GM19395 (cell line): ENCODE measurements around the gene FBXL2.
"Not testable (repeated sequence)": the region's sequence is repeated elsewhere in the genome, so short reads cannot be mapped to it uniquely, and the experiment has no call there.

ENCODE experiments used
- ATAC-seq: cut with Tn5 transposase; IDR thresholded peaks from one replicate; pipeline ENCODE4 v1.9.1; 2021; ENCODE audit warnings: mild to moderate bottlenecking, moderate library complexity; ENCODE audit not compliant: unreplicated experiment

The FBXL2 gene

DNA sequence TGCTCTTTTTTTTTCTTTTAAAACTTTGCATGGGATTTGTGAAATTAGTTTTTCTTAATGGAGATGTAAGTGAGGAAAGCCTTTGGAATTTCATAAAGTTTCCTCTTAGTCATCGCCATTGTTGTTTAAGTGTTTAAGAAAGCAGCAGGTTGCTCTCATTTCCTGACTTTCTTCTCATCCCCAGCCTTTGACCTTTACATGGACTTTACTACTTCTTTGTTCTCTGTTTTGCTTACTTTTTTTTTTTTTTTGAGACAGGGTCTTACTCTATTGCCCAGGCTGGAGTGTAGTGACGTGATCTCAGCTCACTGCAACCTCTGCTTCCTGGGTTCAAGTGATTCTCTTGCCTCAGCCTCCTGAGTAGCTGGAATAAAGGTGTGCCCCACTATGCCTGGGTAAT lies 38.6 kb downstream of the FBXL2 start:
- no peak for ATAC-seq

GRCh38 chr3:33317963-33318709 lies 40.9 kb downstream of the FBXL2 start:
- ATAC-seq, result no peak

DNA sequence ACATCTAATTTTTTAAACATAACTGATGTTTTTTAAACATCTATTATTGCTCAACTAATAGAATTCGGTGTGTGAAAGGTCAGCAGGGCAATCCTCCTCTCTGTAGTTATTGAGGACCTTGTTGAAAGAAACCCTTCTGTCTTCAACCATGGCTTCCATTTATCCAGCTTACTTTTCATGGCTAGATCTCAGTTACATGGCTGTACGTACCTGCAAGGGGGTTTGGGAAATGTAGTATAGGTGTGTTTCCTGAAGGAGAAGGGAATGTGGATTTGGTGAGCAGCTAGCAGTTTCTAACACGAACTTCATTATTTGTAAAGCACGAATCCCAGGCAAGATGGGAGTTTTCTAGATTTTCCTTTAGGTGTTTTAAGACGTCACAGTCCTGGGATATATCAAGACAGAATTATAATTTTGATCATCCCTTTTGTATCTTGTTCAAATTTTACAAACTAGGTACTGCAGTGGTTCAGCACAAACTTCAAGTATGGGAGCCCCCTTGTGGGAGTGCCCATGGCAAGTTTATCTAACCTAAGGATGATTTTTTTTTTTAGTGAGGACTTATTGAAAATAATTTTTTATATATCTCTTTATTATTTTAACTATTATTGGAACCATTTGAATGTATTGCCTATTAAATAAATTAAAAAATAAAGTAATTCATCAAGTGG lies 41.6 kb downstream of the FBXL2 start:
- no peak for ATAC-seq

- ATAC-seq, result no peak
These were observed 45.2 kb downstream of the FBXL2 start for GRCh38 chr3:33322412-33322811.

- ATAC-seq, result no peak
These were observed 54.2 kb downstream of the FBXL2 start for GRCh38 chr3:33331414-33331813.

GRCh38 chr3:33334364-33334763 lies 57.1 kb downstream of the FBXL2 start:
- no peak for ATAC-seq

DNA sequence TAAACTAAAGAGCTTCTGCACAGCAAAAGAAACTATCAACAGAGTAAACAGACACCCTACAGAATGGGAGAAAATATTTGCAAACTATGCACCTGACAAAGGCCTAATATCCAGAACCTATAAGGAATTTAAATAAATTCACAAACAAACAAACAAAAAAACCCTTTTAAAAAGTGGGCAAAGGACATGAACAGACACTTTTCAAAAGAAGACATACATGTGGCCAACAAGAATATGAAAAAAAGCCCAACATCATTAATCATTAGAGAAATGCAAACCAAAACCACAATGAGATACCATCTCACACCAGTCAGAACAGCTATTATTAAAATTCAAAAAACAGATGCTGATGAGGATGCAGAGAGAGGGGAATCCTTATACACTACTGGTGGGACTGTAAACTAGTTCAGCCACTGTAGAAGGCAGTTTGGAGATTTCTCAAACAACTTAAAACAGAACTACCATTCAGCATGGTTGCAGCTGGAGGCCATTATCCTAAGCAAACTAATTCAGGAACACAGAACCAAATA lies 61.8 kb downstream of the FBXL2 start:
- ATAC-seq, result not testable (repeated sequence)

- ATAC-seq, result no peak
These were observed 62.5 kb downstream of the FBXL2 start for GRCh38 chr3:33339758-33340157.

DNA sequence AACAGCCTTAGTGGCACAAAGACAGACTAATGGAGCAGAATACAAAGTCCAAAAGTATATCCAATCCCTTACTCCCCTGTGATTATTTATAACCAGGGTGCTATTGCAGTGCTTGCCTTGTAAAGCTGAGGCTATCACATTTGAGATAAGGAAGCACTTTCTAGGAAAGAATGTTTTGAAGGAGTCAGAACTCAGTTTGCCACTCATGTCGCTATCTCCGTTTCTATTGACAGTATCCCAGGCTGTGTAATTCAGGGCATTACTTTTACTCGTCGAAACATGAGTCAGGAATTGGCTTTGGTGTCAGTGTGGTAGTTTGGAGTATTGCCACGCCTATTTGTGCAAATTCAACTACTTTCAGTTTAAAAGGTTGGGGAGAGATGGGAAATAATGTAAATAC lies 78.4 kb downstream of the FBXL2 start:
- no peak for ATAC-seq

DNA sequence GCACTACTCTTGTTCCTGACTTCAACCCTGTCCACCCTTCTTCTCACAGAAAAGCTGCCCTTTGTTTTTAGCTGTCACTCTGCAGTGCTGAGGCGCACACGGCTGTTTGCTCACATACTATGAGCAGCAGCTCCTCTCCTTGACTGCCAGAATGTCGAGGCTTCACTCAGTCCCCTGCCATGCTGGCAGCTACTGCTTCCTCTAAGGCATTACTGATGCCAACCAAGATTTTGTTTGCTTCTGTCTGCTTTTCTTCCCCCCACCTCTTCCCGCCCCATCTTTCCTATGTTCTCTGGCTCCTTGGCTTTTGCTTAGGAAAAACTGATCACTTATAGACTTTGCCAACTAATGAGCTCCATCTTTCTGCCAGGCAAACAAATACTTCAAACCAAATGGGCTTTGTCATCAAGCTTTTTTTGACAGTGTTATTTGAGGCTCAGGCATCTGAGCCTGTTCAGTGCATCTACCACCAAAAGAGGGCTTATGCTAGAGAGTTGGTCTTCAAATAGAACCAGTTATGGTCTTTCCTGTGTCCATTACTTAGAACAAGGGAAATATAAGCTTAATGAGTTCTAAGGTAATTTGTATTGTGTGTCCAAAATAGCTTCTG lies 81.0 kb downstream of the FBXL2 start:
- ATAC-seq, result no peak

GRCh38 chr3:33360136-33360825 lies 83.0 kb downstream of the FBXL2 start:
- ATAC-seq, result no peak

DNA sequence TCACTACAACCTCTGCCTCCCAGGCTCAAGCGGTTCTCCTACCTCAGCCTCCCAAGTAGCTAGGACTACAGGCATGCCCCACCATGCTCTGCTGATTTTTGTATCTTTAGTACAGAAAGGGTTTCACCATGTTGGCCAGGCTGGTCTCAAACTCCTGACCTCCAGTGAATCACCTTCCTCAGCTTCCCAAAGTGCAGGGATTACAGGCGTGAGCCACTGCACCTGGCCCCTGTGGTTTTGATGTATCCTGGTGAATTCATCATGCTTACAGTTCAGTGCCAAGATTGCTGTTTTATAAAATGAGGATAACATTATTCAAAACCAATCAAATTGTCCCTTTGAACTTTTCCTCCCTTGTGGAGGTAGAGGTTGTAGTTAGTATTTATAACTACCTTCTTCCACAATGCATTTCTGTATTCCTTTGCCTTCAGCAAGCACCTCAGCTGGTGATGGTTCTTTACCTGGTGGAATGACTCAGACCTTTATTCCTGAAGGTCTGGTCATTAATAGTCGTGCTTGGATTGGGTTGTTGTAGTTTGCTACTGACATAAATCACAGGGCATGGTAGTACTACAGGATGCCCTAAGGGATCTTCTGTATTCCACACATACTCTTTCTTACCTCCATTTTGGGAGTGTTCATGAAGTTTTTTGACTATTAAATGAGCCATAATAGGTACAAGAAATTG lies 86.0 kb downstream of the FBXL2 start:
- no peak for ATAC-seq

GRCh38 chr3:33364060-33364459 lies 86.8 kb downstream of the FBXL2 start:
- ATAC-seq, result no peak

GRCh38 chr3:33364531-33365128 lies 87.4 kb downstream of the FBXL2 start:
- no peak for ATAC-seq

DNA sequence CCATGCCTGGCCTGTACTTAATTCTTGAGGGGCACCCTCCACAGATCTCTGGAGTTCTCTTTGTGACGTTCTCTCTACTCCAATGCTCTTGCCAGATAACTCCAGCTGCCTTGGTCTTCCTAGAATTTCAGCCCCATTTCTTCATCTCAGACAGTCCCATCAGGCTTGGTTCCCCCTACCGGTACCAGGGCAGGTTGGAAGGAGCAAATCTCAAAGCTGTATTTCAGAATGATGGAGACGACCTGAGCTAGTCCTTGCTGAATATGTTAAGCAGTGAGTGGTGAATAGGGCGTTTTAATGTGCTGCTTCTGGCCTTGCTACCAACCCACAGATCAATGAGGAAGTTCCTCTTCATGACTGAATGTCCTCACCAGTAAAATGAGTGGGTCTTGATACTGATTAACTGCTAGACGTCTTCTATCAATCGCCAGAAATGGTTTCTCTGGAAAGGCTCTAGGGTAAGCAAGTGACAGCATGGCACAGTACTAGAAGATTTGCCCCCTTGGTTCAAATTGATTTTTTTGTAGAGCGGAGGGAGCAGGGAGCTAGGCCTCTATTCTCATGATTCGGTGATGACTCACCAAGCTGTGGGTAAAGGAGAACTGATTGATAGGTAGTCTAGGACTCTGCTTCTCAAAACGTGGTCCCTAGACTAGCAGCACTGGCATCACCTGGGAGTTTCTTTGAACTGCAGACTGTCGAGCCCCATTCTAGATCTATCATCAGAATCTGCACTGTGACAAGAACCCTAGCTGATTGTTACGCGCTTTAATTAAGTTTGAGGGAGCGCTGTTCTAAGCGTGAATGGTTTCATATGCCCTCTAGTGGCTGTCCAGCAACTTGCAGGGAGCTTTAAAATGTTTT lies 95.2 kb downstream of the FBXL2 start:
- peak; percentile 70 for ATAC-seq

DNA sequence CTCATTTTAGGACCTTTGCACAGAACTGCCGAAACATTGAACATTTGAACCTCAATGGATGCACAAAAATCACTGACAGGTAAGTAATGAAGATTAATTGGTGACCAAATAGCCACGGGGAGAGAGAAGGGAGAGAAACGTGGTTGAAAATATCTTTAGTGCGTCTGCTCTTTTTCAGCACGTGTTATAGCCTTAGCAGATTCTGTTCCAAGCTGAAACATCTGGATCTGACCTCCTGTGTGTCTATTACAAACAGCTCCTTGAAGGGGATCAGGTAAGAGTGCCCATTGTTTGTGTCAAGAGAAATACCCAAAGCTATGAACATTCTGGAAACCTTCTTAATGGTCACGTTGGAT lies 95.8 kb downstream of the FBXL2 start:
- no peak for ATAC-seq

DNA sequence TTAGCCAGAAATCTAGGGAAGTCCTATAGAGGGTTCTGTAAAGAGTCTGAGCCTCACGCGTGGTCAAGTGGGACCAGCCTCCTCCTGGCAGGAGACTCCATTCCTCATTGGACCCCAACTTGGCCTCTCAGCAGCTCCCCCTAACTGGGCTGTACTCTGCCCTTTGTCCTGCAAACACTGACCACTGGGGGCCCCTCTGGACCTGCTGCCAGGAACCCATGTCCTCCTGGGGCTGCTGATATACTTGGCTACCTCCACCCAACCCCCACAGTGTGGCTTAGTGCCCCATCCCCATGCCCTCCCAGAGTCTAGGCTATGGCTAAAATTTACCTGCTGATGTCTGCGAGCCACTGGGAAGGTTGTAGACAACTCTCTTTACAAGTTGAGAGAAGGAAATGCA lies 100.2 kb downstream of the FBXL2 start:
- no peak for ATAC-seq

- ATAC-seq, result no peak
These were observed 100.7 kb downstream of the FBXL2 start for GRCh38 chr3:33377931-33378330.

GRCh38 chr3:33380653-33381052 lies 103.4 kb downstream of the FBXL2 start:
- ATAC-seq, result no peak

DNA sequence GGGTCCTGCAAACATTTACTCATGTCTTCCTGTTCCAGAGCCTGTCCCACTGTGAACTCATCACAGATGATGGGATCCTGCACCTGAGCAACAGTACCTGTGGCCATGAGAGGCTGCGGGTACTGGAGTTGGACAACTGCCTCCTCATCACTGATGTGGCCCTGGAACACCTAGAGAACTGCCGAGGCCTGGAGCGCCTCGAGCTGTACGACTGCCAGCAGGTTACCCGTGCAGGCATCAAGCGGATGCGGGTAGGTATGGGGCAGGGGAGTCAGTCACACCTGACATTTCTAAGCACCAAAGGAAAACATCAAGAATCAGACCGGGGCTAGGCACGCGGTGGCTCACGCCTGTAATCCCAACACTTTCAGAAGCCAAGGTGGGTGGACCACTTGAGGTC lies 106.7 kb downstream of the FBXL2 start:
- no peak for ATAC-seq
